Astrocyte of the cerebellum (primary cell): ENCODE measurements around the gene SIDT1.
"Not testable (repeated sequence)": the region's sequence is repeated elsewhere in the genome, so short reads cannot be mapped to it uniquely, and the experiment has no call there.

Source experiments
- DNase-seq: peaks from one replicate; pipeline ENCODE4 v3.0.0-alpha.2; 2011; ENCODE audit warnings: low read depth
- H3K4me3 ChIP-seq: 2 replicates; pipeline ENCODE4 v1.5.1; 2011; ENCODE audit warnings: mild to moderate bottlenecking, low read depth, low read length, moderate library complexity
- CTCF ChIP-seq: IDR thresholded peaks from 2 replicates; pipeline ENCODE4 v1.5.1; 2012; ENCODE audit warnings: low read length, low read depth, moderate library complexity, mild to moderate bottlenecking; ENCODE audit errors: missing control alignments
- in situ Hi-C: cut with HindIII; loops from 2 replicates; pipeline ENCODE4 v1.10.0; 2017; ENCODE audit warnings: low sequenced_read_pairs

SIDT1 gene

GRCh38 chr3:113630956-113631542 lies 98.7 kb downstream of the SIDT1 start:
- H3K4me3 ChIP-seq = no peak overlapping the region
- no peak for DNase-seq
- in situ Hi-C loops = no loop called here
- no peak for TF ChIP-seq CTCF

- no peak for TF ChIP-seq CTCF
- H3K4me3 ChIP-seq = no peak overlapping the region
- in situ Hi-C loops = no loop called here
- no peak for DNase-seq
Measured at GRCh38 chr3:113631573-113631972, 99.2 kb downstream of the SIDT1 start.

- H3K4me3 ChIP-seq = no peak overlapping the region
- no peak for TF ChIP-seq CTCF
- in situ Hi-C loops = no loop called here
- no peak for DNase-seq
Measured at GRCh38 chr3:113634782-113635474, 102.6 kb downstream of the SIDT1 start.

GRCh38 chr3:113636034-113636433 lies 103.7 kb downstream of the SIDT1 start:
- DNase-seq, H3K4me3 ChIP-seq, in situ Hi-C loops: not testable (repeated sequence)

- no peak for TF ChIP-seq CTCF
- in situ Hi-C loops = no loop called here
- no peak for DNase-seq
- no peak overlapping the region for H3K4me3 ChIP-seq
Measured at GRCh38 chr3:113637756-113638155, 105.4 kb downstream of the SIDT1 start.

GRCh38 chr3:113638910-113639309 lies 106.6 kb downstream of the SIDT1 start:
- no peak overlapping the region for H3K4me3 ChIP-seq
- DNase-seq = no peak
- in situ Hi-C loops = no loop called here
- TF ChIP-seq CTCF = no peak

DNA sequence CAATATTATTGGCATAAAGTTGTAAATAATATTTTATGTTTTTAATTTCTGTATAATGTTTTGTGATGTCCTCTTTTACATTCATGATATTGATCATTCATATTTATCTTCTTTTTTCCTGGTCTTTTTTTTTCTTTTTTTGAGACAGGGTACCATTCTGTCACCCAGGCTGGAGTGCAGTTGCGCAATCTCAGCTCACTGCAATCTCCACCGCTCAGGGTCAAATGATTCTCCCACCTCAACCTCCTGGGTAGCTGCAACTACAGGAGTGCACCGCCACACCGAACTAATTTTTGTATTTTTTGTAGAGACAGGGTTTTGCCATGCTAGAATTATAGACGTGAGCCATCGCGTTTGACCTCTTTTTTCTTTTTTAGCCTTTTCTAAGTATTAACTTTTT lies 111.2 kb downstream of the SIDT1 start:
- no peak overlapping the region for H3K4me3 ChIP-seq
- no peak for DNase-seq
- in situ Hi-C loops = no loop called here
- no peak for TF ChIP-seq CTCF
